HG03460 (cell line): ENCODE results near the gene SP2.

Experiments
- ATAC-seq: cut with Tn5 transposase; IDR thresholded peaks from one replicate; pipeline ENCODE4 v1.9.1; 2021; ENCODE audit not compliant: unreplicated experiment

Gene SP2

GRCh38 chr17:47946929-47947397 is 50.9 kb downstream of the SP2 start:
- ATAC-seq, result peak; percentile 42

GRCh38 chr17:47948706-47949196 is 52.7 kb downstream of the SP2 start:
- ATAC-seq, result no peak

- no peak for ATAC-seq
Measured at GRCh38 chr17:47949197-47949759, 53.2 kb downstream of the SP2 start.

GRCh38 chr17:47949946-47950345 is 53.9 kb downstream of the SP2 start:
- ATAC-seq, result no peak

GRCh38 chr17:47950448-47950847 is 54.4 kb downstream of the SP2 start:
- ATAC-seq, result no peak

GRCh38 chr17:47952171-47953021 is 56.4 kb downstream of the SP2 start:
- no peak for ATAC-seq

- no peak for ATAC-seq
Measured at GRCh38 chr17:47953909-47954308, 57.9 kb downstream of the SP2 start.

GRCh38 chr17:47955497-47956461 is 59.7 kb downstream of the SP2 start:
- no peak for ATAC-seq

GRCh38 chr17:47956791-47957590 is 61.0 kb downstream of the SP2 start:
- no peak for ATAC-seq

- ATAC-seq, result no peak
Measured at GRCh38 chr17:47957591-47958490, 61.8 kb downstream of the SP2 start, which contains the start of gene PRR15L. TSS of gene PRR15L (minus strand) at chr17:47957883. CDS start at chr17:47953234, 4,649 bp downstream.

GRCh38 chr17:47959825-47960655 is 64.0 kb downstream of the SP2 start:
- ATAC-seq, result no peak

GRCh38 chr17:47961406-47961805 is 65.4 kb downstream of the SP2 start:
- no peak for ATAC-seq

GRCh38 chr17:47962901-47963300 is 66.9 kb downstream of the SP2 start:
- ATAC-seq, result no peak

GRCh38 chr17:47964856-47965255 is 68.8 kb downstream of the SP2 start:
- ATAC-seq, result no peak

GRCh38 chr17:47966079-47966519 is 70.1 kb downstream of the SP2 start:
- no peak for ATAC-seq

- no peak for ATAC-seq
Measured at GRCh38 chr17:47967607-47968252, 71.7 kb downstream of the SP2 start.

GRCh38 chr17:47968836-47969235 is 72.8 kb downstream of the SP2 start:
- no peak for ATAC-seq
